Right atrium auricular region (tissue), 2 donors: ENCODE data around the gene SDR9C7. TPM values are rescaled to one million over a fixed set of nuclear protein-coding genes. Genes with fewer than 3 reads are reported as not detected.
"Not testable (repeated sequence)": the region's sequence is repeated elsewhere in the genome, so short reads cannot be mapped to it uniquely, and the experiment has no call there.

Experiments used
- DNase-seq: peaks from one replicate; pipeline ENCODE4 v3.0.0-alpha.2; 2019; ENCODE audit warnings: low spot score
- H3K27ac ChIP-seq, 2 donors: fragments of 200-600 bp; sonication (generic); 1 replicate in 1 of 2; 2 replicates in 1 of 2; pipeline ENCODE4 v1.5.1; 2016 to 2019
- H3K27me3 ChIP-seq, 2 donors: fragments of 200-600 bp; sonication (generic); one replicate each; pipeline versions ENCODE4 v1.5.1 to v1.6.0; 2017 to 2019
- H3K36me3 ChIP-seq: fragments of 200-600 bp; sonication (generic); one replicate; pipeline ENCODE4 v1.5.1; 2016
- H3K4me1 ChIP-seq, 2 donors: fragments of 200-600 bp; sonication (generic); one replicate each; pipeline versions ENCODE4 v1.5.1 to v1.6.0; 2017 to 2019
- H3K4me3 ChIP-seq, 2 donors: fragments of 200-600 bp; sonication (generic); 1 replicate in 1 of 2; 2 replicates in 1 of 2; pipeline ENCODE4 v1.5.1; 2017 to 2019; ENCODE audit warnings: mild to moderate bottlenecking in 1 of 2, moderate library complexity in 1 of 2
- H3K9me3 ChIP-seq, 2 donors: fragments of 200-600 bp; sonication (generic); one replicate each; pipeline ENCODE4 v1.5.1; 2019
- total RNA-seq, 2 donors: library from RNA; depleted of rRNA; stranded (reverse); fragments of >200 nt; gene quantifications; one replicate each; pipeline ENCODE4 v1.1.0, GENCODE V29; 2016
- TF ChIP-seq, protein P1 (sequence below), 2 donors: fragments of 200-600 bp; sonication (generic); IDR thresholded peaks; one replicate each; pipeline ENCODE4 v1.5.1; 2019; ENCODE audit warnings: antibody characterized with exemption in 2 of 2

SDR9C7 gene
- total RNA-seq, 2 donors from 2014 or later, result 0.28 TPM; not detected in 1

DNA sequence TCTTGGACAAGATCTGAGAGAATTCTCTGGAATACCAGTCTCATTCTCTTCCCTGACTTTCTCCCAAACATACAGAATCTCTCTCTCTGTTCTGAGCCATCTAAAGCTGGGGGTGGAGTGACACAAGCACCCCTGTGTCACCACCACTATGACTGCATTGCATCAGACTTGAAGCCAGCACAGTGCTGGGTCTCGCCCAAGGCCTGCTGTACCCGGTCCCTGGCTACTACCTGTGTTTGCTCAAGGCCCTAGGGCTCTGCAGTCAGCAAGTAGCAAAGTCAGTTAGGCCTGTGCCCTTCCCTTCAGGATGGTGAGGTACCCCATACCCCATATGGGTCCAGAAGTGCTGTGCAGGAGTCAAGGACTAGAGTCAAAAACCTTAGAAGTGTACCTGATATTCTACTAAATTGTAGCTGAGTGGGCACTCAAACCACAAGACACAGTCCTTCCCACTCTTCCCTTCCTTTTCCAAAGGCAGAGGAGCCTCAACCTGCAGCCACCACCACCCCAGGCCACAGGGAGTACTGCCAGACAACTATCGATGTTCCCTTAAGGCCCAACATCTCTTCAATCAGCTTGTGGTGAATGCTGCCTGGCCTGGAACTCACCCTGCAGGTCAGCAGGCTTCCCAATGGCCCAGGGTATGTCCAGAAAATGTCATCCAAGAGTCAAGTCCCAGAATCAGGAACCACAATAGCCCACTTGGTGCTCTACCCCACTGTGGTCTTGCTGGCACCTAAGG is 44.4 kb upstream of the SDR9C7 start:
- H3K36me3 ChIP-seq, result no peaks in the 10 kb centered on the region
- H3K9me3 ChIP-seq, result no peaks in the 10 kb centered on the region
- no peaks in the 10 kb centered on the region for H3K4me1 ChIP-seq
- TF ChIP-seq, protein P1, sequence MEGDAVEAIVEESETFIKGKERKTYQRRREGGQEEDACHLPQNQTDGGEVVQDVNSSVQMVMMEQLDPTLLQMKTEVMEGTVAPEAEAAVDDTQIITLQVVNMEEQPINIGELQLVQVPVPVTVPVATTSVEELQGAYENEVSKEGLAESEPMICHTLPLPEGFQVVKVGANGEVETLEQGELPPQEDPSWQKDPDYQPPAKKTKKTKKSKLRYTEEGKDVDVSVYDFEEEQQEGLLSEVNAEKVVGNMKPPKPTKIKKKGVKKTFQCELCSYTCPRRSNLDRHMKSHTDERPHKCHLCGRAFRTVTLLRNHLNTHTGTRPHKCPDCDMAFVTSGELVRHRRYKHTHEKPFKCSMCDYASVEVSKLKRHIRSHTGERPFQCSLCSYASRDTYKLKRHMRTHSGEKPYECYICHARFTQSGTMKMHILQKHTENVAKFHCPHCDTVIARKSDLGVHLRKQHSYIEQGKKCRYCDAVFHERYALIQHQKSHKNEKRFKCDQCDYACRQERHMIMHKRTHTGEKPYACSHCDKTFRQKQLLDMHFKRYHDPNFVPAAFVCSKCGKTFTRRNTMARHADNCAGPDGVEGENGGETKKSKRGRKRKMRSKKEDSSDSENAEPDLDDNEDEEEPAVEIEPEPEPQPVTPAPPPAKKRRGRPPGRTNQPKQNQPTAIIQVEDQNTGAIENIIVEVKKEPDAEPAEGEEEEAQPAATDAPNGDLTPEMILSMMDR (IDR thresholded peaks at IDR 0.05), result no peak
- H3K27me3 ChIP-seq, result no peaks in the 10 kb centered on the region
- no peak for DNase-seq
- no peak overlapping the region for H3K27ac ChIP-seq
- H3K4me3 ChIP-seq, result no peak overlapping the region

DNA sequence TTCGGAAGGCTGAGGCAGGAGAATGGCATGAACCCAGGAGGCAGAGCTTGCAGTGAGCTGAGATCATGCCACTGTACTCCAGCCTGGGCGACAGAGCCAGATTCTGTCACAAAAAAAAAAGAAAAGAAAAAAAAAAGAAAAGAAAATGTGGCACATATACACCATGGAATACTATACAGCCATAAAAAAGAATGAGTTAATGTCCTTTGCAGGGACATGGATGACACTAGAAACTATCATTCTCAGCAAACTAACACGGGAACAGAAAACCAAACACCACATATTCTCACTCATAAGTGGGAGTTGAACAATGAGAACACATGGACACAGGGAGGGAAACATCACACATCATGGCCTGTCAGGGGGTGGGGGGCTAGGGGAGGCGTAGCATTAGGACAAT is 43.2 kb upstream of the SDR9C7 start:
- not testable (repeated sequence) for DNase-seq, H3K27ac ChIP-seq, H3K4me3 ChIP-seq, H3K4me1 ChIP-seq, H3K36me3 ChIP-seq, H3K27me3 ChIP-seq, H3K9me3 ChIP-seq

- not testable (repeated sequence) for H3K27ac ChIP-seq
Measured at GRCh38 chr12:56974224-56974623, 40.0 kb upstream of the SDR9C7 start.

DNA sequence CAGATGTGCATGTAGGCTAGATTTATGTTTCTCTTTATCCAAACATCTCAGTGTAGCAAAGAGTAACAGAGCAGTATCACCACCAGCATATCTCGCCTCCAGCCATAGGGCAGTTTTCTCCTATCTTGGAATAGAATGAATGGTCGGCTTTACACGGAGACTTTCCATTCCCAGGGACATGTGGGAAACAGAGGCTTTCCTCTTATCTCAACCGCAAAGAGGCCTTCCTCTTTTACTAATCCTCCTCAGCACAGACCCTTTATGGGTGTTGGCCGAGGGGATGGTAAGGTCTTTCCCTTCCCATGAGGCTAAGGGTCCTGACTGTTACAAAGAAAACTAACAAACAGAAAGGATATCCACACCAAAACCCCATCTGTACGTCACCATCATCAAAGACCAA is 34.7 kb upstream of the SDR9C7 start:
- not testable (repeated sequence) for H3K36me3 ChIP-seq, H3K27ac ChIP-seq, DNase-seq, H3K4me1 ChIP-seq, H3K4me3 ChIP-seq, H3K27me3 ChIP-seq
- peaks cover 0 to 10% of the 10 kb centered on the region in 2 donors for H3K9me3 ChIP-seq

More at GRCh38 chr12:56974224-56974623, 40.0 kb upstream of the SDR9C7 start:
- not testable (repeated sequence) for H3K27me3 ChIP-seq, H3K4me1 ChIP-seq, H3K4me3 ChIP-seq, H3K36me3 ChIP-seq, DNase-seq, H3K9me3 ChIP-seq

DNA sequence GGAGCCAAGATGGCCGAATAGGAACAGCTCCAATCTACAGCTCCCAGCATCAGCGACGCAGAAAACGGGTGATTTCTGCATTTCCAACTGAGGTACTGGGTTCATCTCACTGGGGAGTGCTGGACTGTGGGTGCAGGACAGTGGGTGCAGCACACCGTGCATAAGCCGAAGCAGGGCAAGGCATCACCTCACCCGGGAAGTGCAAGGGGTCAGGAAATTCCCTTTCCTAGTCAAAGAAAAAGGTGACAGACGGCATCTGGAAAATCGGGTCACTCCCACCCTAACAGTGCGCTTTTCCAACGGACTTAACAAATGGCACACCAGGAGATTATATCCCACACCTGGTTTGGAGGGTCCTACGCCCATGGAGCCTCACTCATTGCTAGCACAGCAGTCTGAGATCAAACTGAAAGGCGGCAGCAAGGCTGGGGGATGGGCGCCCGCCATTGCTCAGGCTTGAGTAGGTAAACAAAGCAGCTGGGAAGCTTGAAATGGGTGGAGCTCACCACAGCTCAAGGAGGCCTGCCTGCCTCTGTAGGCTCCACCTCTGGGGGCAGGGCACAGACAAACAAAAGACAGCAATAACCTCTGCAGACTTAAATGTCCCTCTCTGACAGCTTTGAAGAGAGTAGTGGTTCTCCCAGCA is 31.9 kb upstream of the SDR9C7 start:
- peaks cover 0 to 10% of the 10 kb centered on the region in 2 donors for H3K9me3 ChIP-seq
- not testable (repeated sequence) for H3K4me3 ChIP-seq, H3K27ac ChIP-seq, H3K27me3 ChIP-seq, H3K4me1 ChIP-seq, H3K36me3 ChIP-seq, DNase-seq

- H3K4me3 ChIP-seq, H3K27ac ChIP-seq, DNase-seq, H3K27me3 ChIP-seq, H3K36me3 ChIP-seq, H3K4me1 ChIP-seq: not testable (repeated sequence)
- H3K9me3 ChIP-seq, result peaks cover 0 to 10% of the 10 kb centered on the region in 2 donors
Measured at GRCh38 chr12:56965124-56965523, 30.9 kb upstream of the SDR9C7 start.

DNA sequence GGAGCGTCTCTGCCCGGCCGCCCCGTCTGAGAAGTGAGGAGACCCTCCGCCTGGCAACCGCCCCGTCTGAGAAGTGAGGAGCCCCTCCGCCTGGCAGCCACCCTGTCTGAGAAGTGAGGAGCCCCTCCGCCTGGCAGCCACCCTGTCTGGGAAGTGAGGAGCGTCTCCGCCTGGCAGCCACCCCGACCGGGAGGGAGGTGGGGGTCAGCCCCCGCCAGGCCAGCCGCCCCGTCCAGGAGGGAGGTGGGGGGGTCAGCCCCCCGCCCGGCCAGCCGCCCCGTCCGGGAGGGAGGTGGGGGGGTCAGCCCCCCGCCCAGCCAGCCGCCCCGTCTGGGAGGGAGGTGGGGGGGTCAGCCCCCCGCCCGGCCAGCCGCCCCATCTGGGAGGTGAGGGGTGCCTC is 29.3 kb upstream of the SDR9C7 start:
- not testable (repeated sequence) for H3K4me3 ChIP-seq, DNase-seq, H3K36me3 ChIP-seq, H3K27me3 ChIP-seq, H3K4me1 ChIP-seq, H3K27ac ChIP-seq
- peaks cover 0 to 13% of the 10 kb centered on the region in 2 donors for H3K9me3 ChIP-seq

DNA sequence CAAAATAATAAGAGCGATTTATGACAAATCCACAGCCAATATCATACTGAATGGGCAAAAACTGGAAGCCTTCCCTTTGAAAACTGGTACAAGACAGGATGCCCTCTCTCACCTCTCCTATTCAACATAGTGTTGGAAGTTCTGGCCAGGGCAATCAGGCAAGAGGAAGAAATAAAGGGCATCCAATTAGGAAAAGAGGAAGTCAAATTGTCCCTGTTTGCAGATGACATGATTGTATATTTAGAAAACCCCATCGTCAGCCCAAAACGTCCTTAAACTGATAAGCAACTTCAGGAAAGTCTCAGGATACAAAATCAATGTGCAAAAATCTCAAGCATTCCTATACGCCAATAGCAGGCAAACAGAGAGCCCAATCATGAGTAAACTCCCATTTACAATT is 28.0 kb upstream of the SDR9C7 start:
- not testable (repeated sequence) for H3K36me3 ChIP-seq, DNase-seq, H3K27ac ChIP-seq, H3K4me1 ChIP-seq, H3K27me3 ChIP-seq, H3K4me3 ChIP-seq
- peaks cover 0 to 19% of the 10 kb centered on the region in 2 donors for H3K9me3 ChIP-seq

- no peak for DNase-seq
- no peak overlapping the region for H3K4me3 ChIP-seq
- H3K27ac ChIP-seq, result no peak overlapping the region
- peaks cover 0 to 9% of the 10 kb centered on the region in 2 donors for H3K9me3 ChIP-seq
- TF ChIP-seq, protein P1 (IDR thresholded peaks at IDR 0.05), result no peak
- H3K27me3 ChIP-seq, result no peaks in the 10 kb centered on the region
- no peaks in the 10 kb centered on the region for H3K36me3 ChIP-seq
- no peaks in the 10 kb centered on the region for H3K4me1 ChIP-seq
Measured at GRCh38 chr12:56958422-56958821, 24.2 kb upstream of the SDR9C7 start.
